Fibroblast of peridontal ligament (primary cell): ENCODE data around the gene EGLN1.

ENCODE experiments used
- DNase-seq: peaks from one replicate; pipeline ENCODE4 v3.0.0-alpha.2; 2010; ENCODE audit errors: extremely low read depth

Gene EGLN1

GRCh38 chr1:231397886-231398671 is 24.0 kb downstream of the EGLN1 start:
- no peak for DNase-seq

- DNase-seq = no peak
Observed at GRCh38 chr1:231396643-231397042, 25.4 kb downstream of the EGLN1 start.

GRCh38 chr1:231395998-231396390 is 26.1 kb downstream of the EGLN1 start:
- no peak for DNase-seq

- DNase-seq = peak; percentile 96
Observed at GRCh38 chr1:231395076-231395997, 26.8 kb downstream of the EGLN1 start.

- no peak for DNase-seq
Observed at GRCh38 chr1:231393668-231394067, 28.4 kb downstream of the EGLN1 start.

- DNase-seq = no peak
Observed at GRCh38 chr1:231392389-231393131, 29.5 kb downstream of the EGLN1 start.

- DNase-seq = peak; percentile 41
Observed at GRCh38 chr1:231390071-231390470, 32.0 kb downstream of the EGLN1 start.

- DNase-seq = no peak
Observed at GRCh38 chr1:231387770-231388669, 34.1 kb downstream of the EGLN1 start.

- no peak for DNase-seq
Observed at GRCh38 chr1:231386466-231386865, 35.6 kb downstream of the EGLN1 start.

GRCh38 chr1:231385416-231385748 is 36.7 kb downstream of the EGLN1 start:
- no peak for DNase-seq

GRCh38 chr1:231384696-231385415 is 37.2 kb downstream of the EGLN1 start:
- DNase-seq = no peak

- DNase-seq = no peak
Observed at GRCh38 chr1:231383159-231383860, 38.8 kb downstream of the EGLN1 start.

- DNase-seq = no peak
Observed at GRCh38 chr1:231382426-231382825, 39.7 kb downstream of the EGLN1 start.

- DNase-seq = no peak
Observed at GRCh38 chr1:231381729-231382128, 40.4 kb downstream of the EGLN1 start.

GRCh38 chr1:231376875-231377549 is 45.1 kb downstream of the EGLN1 start:
- DNase-seq = peak; percentile 45

GRCh38 chr1:231376101-231376500 is 46.0 kb downstream of the EGLN1 start:
- no peak for DNase-seq

- DNase-seq = no peak
Observed at GRCh38 chr1:231374394-231374793, 47.7 kb downstream of the EGLN1 start.

GRCh38 chr1:231372501-231372900 is 49.6 kb downstream of the EGLN1 start:
- DNase-seq = no peak

- DNase-seq = no peak
Observed at GRCh38 chr1:231369282-231369681, 52.8 kb downstream of the EGLN1 start.
